Activated CD8-positive, alpha-beta memory T cell treated with anti-CD3 and anti-CD28 coated beads for 36 hours (primary cell): ENCODE data around the gene FBXO44. TPM values are rescaled to one million over a fixed set of nuclear protein-coding genes. Genes with fewer than 3 reads are reported as not detected.

Source experiments
- CTCF ChIA-PET: fragments of 350-600 bp; sonication (Branson Sonifier 250); formaldehyde crosslinking; loops from one replicate; lab custom pipeline; 2021; ENCODE audit warnings: antibody characterized with exemption; lab: Charles Lee
- POLR2A ChIA-PET: fragments of 350-600 bp; sonication (Branson Sonifier 250); formaldehyde crosslinking; loops from one replicate; lab custom pipeline; 2021; ENCODE audit warnings: antibody characterized with exemption; lab: Charles Lee
- total RNA-seq, 2 experiments: library from RNA; stranded (reverse); gene quantifications; one replicate each; pipeline ENCODE4 v1.2.3, GENCODE V29; 2021

Gene FBXO44
- total RNA-seq, 2 experiments from 2014 or later, result 15.5 to 15.7 TPM

GRCh38 chr1:11675325-11675724 lies 20.6 kb downstream of the FBXO44 start:
- POLR2A ChIA-PET, result no interaction called here

GRCh38 chr1:11676386-11677103 lies 21.9 kb downstream of the FBXO44 start:
- CTCF ChIA-PET, result interaction anchor here (1.5 to 2.2 kb wide), 2 partner anchors 13 to 43 kb away, joined by 3 to 6 read pairs; no protein-coding TSS in a partner anchor
- POLR2A ChIA-PET, result no interaction called here

More at GRCh38 chr1:11675325-11675724, 20.6 kb downstream of the FBXO44 start:
- CTCF ChIA-PET, result interaction anchor here (1.5 to 2.2 kb wide), 2 partner anchors 12 to 44 kb away, joined by 3 to 6 read pairs; no protein-coding TSS in a partner anchor

- CTCF ChIA-PET, result interaction anchor here (0.7 kb wide), 1 partner anchor 28 kb away, joined by 4 read pairs; no protein-coding TSS in a partner anchor
- POLR2A ChIA-PET, result interaction anchor here (2.7 kb wide), 1 partner anchor 14 kb away, joined by 9 read pairs; the partner anchor contains the start of gene FBXO6
Measured at GRCh38 chr1:11678442-11678841, 23.8 kb downstream of the FBXO44 start.

DNA sequence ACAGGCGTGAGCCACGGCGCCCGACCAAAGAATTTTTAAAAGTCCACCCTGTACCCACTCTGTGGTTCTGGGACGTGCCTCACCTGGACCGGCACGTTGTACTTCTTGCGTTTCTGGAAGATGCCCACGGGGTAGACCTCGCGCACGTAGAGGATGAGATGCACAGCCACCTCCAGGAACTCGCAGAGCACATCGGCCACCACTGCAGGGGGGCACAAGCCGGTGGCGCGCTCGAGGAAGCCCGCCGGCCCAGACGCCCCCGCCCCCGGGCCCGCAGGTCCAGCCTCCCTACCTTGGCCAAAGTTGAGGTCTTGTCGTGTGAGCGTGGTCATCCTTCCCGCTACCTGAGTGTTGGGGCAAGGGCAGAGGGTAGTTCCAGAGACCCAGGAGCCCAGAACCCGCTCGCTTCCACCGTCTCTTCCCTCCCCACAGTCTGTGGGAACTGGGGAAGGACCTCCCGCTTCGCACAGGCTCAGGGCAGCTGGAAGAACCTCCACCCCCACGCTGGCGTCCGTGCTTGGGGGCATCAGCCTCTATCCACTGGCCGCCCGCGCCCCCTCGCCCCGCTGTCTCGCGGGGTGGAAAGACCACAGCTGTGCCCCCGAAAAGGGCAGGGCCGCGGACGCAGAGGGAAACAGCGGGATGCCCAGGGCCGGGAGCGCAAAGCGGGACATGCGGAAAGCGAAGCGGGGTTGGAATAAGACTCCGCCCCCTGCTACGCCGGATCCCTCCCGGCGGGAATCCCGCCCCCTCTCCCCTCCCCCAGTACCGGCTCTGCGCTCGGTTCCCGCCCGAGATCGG lies 25.8 kb downstream of the FBXO44 start:
- CTCF ChIA-PET, result interaction anchor here (0.9 to 3.1 kb wide), 5 partner anchors 13 to 39 kb away, joined by 3 to 18 read pairs (median 7); partner anchors contain the start of gene FBXO6
- POLR2A ChIA-PET, result interaction anchor here (2.7 kb wide), 1 partner anchor 16 kb away, joined by 9 read pairs; the partner anchor contains the start of gene FBXO6

GRCh38 chr1:11681071-11681771 lies 26.5 kb downstream of the FBXO44 start, which contains the start of gene MAD2L2:
MAD2L2 (minus strand) TSS chr1:11681148; CDS start chr1:11680601, 547 bp downstream.
- ChIA-PET POLR2A (interaction anchor here (0.6 to 2.7 kb wide), 4 partner anchors 17 to 338 kb away, joined by 3 to 9 read pairs (median 6); partner anchors contain the start of genes FBXO6 and MIIP), CTCF (interaction anchor here (0.9 to 3.1 kb wide), 6 partner anchors 9 to 38 kb away, joined by 3 to 18 read pairs (median 6); partner anchors contain the start of gene FBXO6)

DNA sequence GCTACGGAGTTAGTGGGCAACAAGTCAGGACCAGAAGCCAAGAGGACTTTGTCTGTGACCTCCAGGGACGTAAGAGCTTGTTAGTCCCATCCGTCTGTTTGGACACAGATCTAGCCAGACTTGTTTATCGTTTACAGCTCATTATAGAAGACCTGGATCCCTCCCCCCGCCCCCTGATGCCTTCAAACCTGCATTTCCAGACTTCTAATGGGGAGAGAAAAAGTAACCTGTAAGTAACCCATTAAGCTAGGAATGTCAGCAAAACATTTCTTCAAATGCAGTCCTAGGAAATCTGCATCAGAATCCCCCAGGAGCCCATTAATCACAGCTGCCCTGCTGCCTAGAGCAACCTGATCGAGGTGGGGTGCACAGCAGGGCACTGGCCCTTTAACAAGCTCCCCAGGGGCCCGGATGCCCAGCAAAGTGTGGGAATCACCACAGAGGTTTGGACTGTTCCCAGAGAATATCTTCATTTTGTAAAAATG lies 27.7 kb downstream of the FBXO44 start:
- ChIA-PET POLR2A (interaction anchor here (1.0 to 1.1 kb wide), 2 partner anchors 19 to 228 kb away, joined by 3 to 8 read pairs; partner anchors contain the start of gene FBXO6), CTCF (interaction anchor here (1.6 to 2.2 kb wide), 3 partner anchors 8 to 37 kb away, joined by 5 to 18 read pairs (median 6); no protein-coding TSS in a partner anchor)

DNA sequence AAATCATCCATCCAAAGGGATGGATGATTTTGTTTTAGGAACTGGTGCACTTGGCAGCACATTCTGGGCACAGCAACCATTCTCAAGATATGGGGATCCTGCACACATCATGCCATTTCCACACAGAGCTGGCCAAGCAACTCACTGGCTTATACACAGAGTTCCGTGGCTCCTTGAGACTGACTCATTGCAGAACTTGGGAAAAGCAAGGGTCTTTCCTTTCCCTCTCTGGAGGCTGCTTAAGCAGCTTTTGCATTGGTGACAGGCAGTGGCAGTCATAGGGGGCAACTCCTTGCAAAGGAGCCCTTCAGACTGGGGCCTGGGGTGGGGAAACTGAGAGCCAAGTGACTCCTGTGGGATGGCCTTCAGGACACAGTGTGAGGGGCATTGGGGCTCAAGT lies 28.1 kb downstream of the FBXO44 start:
- POLR2A ChIA-PET, result interaction anchor here (1.1 kb wide), 1 partner anchor 227 kb away, joined by 3 read pairs; no protein-coding TSS in a partner anchor
- CTCF ChIA-PET, result interaction anchor here (1.2 to 2.2 kb wide), 3 partner anchors 8 to 37 kb away, joined by 3 to 6 read pairs (median 5); no protein-coding TSS in a partner anchor

GRCh38 chr1:11684070-11684469 lies 29.4 kb downstream of the FBXO44 start:
- CTCF ChIA-PET, result interaction anchor here (1.2 kb wide), 1 partner anchor 34 kb away, joined by 3 read pairs; no protein-coding TSS in a partner anchor
- POLR2A ChIA-PET, result no interaction called here

GRCh38 chr1:11685210-11685752 lies 30.6 kb downstream of the FBXO44 start:
- CTCF ChIA-PET, result no interaction called here
- POLR2A ChIA-PET, result no interaction called here

GRCh38 chr1:11688506-11688905 lies 33.8 kb downstream of the FBXO44 start:
- POLR2A ChIA-PET, result no interaction called here
- CTCF ChIA-PET, result interaction anchor here (0.6 kb wide), 1 partner anchor 22 kb away, joined by 3 read pairs; no protein-coding TSS in a partner anchor

DNA sequence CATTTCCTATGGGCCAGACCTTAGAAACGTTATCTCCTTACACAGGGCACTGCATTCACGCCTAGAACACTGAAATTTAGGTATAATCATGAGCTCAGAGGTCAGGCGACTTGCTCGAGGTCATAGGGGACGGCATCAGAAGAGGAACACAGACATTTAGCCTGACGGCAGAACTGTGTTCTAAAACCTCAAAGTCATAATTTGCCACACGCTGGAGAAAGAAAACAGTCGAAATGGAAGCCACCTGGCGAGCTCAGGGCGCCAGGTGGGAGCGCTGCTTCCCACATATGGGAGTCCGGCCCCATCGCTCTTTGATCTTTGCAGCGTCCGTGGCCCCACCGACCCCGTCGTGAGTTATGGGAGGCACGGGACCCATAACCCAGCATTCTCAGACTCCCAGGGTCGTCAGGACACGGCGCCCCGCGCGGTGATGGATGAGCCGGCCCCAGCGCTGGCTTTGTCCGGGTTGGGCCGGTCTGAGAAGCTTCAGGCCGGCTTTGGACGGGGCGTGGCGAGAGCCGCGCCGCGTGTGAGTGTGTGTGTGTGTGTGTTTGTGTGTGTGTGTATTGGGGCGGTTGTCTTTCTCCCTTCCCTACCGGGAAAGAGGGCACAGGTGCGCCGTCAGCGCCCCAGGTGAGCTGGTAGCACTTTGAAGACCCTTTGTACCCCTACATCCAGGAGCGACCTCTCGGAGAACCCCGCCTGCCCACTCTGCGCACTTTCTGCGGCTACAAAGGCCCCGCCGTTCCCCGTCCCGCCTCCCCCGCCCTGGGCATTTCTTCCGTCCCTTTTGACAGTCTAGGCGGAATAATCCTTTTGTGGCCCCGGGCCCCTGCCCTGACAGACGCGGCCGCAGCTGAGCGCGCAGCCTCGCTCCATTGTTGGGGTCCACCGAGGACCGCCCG lies 36.0 kb downstream of the FBXO44 start:
- ChIA-PET CTCF (interaction anchor here (0.6 to 1.8 kb wide), 5 partner anchors 9 to 414 kb away, joined by 3 to 5 read pairs (median 5); partner anchors contain the start of gene FBXO6), POLR2A (interaction anchor here (0.9 kb wide), 1 partner anchor 26 kb away, joined by 5 read pairs; no protein-coding TSS in a partner anchor)

DNA sequence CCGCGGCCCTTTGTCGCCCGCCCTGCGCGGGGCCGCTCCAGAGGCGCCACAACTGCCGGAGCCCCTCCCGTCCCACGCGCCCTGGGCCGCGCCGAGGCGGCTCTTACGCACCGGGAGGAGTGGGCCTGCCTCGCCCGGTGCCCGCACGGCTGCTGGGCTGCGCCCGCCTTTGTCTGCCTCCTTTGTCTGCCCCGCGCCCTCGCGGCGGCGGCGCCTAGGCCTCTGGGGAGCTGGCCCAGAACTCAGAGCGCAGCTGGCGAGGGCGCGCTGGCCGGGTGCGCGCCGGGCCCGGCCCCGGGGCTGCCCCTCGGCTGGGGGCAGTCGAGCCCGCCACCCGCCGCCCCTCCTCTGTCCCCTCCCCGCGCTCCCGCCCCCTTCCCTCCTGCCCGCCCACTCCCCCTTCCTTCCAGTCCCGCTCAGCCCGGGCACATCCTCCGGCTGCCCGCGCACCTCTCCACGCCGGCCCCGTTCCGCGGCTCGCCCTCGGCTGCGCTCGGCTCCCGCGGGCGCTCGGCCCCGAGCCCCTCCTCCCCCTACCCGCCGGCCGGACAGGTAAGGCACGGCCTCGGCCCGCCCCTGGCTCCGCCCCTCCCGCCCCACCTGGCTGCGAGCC lies 36.7 kb downstream of the FBXO44 start, which contains the start of gene DRAXIN:
TSS of gene DRAXIN (plus strand) at position 409 of the 613 bp plus-strand sequence. CDS start 14,549 bp downstream, outside the sequence.
- POLR2A ChIA-PET, result no interaction called here
- CTCF ChIA-PET, result interaction anchor here (0.7 to 1.8 kb wide), 2 partner anchors 41 to 415 kb away, joined by 3 to 5 read pairs; no protein-coding TSS in a partner anchor

- ChIA-PET POLR2A (no interaction called here), CTCF (interaction anchor here (1.0 to 3.7 kb wide), 4 partner anchors 11 to 44 kb away, joined by 4 to 16 read pairs (median 6); partner anchors contain the start of genes FBXO6 and MAD2L2)
Measured at GRCh38 chr1:11691928-11692711, 37.4 kb downstream of the FBXO44 start.

DNA sequence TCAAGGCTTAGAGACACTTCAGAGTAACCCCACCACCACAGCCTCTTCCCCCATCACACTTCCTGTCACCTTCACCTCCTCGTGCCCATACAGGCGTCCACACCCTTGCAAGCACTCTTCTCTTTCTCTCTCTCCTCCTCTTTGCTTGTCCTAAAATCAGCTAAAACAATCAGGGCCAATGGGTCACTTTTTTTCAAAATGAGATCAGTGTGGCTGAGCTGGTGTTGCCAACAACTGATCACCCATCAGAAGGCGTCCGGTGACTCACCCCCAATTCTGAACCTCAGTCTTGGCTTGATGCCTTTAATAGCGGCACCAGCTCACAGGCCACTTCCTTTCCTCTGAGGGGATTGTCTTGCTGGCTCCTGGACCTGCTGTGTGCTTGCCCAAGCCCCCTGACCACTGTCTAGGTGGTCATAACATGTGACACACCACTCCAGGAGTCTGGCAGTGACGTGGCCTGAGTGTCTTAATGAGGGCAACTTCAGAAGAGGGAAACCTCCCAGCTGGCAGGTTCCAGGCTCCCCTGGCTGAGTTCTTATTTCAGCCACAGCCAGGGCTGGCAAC lies 38.4 kb downstream of the FBXO44 start:
- CTCF ChIA-PET, result interaction anchor here (1.0 to 3.7 kb wide), 5 partner anchors 12 to 45 kb away, joined by 3 to 16 read pairs (median 5); partner anchors contain the start of genes FBXO6 and MAD2L2
- POLR2A ChIA-PET, result no interaction called here

DNA sequence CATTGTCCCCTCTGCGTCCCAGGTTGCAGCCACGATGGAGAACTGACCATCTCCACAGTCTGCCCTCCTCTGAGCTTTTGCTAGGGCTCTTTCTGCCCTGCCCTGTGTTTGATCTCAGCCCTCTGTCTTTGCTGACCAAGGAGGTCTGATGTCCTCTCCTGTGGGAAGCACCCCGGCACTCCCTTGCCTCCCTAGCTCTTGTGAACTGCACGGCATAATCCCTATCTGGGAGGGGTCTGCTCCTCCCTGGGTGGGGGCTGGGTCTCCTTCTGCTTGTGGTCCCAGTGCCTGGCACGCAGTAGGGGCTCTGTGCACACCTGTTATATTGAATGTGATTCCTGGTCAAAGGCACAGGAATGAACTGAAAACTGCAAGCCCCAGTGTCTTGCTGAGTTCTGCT lies 39.2 kb downstream of the FBXO44 start:
- POLR2A ChIA-PET, result no interaction called here
- CTCF ChIA-PET, result interaction anchor here (1.1 to 3.7 kb wide), 4 partner anchors 13 to 44 kb away, joined by 3 to 16 read pairs (median 6); partner anchors contain the start of genes FBXO6 and MAD2L2
